ENCODE data around the gene SZT2.
A peak's percentile ranks its signal among the peaks of the same experiment; 100 is the strongest.

- TF ChIP-seq, protein P1, sequence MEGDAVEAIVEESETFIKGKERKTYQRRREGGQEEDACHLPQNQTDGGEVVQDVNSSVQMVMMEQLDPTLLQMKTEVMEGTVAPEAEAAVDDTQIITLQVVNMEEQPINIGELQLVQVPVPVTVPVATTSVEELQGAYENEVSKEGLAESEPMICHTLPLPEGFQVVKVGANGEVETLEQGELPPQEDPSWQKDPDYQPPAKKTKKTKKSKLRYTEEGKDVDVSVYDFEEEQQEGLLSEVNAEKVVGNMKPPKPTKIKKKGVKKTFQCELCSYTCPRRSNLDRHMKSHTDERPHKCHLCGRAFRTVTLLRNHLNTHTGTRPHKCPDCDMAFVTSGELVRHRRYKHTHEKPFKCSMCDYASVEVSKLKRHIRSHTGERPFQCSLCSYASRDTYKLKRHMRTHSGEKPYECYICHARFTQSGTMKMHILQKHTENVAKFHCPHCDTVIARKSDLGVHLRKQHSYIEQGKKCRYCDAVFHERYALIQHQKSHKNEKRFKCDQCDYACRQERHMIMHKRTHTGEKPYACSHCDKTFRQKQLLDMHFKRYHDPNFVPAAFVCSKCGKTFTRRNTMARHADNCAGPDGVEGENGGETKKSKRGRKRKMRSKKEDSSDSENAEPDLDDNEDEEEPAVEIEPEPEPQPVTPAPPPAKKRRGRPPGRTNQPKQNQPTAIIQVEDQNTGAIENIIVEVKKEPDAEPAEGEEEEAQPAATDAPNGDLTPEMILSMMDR (conservative IDR thresholded peaks at IDR 0.05; ENCODE audit: low read depth, low read length): no peak
- TF ChIP-seq RFX5 (IDR thresholded peaks at IDR 0.05; ENCODE audit: low read depth, low read length) (no peak), MXI1 (IDR thresholded peaks at IDR 0.05; ENCODE audit: borderline replicate concordance, low read depth, low read length) (no peak), RCOR1 (IDR thresholded peaks at IDR 0.05; ENCODE audit: insufficient replicate concordance, low read length) (no peak), POLR2A (IDR thresholded peaks at IDR 0.05; ENCODE audit: low read depth, low read length) (no peak), MAZ (IDR thresholded peaks at IDR 0.05; ENCODE audit: borderline replicate concordance, low read depth, low read length) (no peak), BHLHE40 (IDR thresholded peaks at IDR 0.05; ENCODE audit: low read depth, low read length) (no peak), MAFK (IDR thresholded peaks at IDR 0.05; ENCODE audit: low read depth, low read length) (no peak), FOS (IDR thresholded peaks at IDR 0.05; ENCODE audit: low read depth, low read length) (no peak), RAD21 (IDR thresholded peaks at IDR 0.05; ENCODE audit: low read length) (no peak), USF2 (IDR thresholded peaks at IDR 0.05; ENCODE audit: low read depth, low read length) (peak; percentile 90), CEBPB (IDR thresholded peaks at IDR 0.05; ENCODE audit: low read depth, low read length) (no peak)
- TF ChIP-seq, protein P2, sequence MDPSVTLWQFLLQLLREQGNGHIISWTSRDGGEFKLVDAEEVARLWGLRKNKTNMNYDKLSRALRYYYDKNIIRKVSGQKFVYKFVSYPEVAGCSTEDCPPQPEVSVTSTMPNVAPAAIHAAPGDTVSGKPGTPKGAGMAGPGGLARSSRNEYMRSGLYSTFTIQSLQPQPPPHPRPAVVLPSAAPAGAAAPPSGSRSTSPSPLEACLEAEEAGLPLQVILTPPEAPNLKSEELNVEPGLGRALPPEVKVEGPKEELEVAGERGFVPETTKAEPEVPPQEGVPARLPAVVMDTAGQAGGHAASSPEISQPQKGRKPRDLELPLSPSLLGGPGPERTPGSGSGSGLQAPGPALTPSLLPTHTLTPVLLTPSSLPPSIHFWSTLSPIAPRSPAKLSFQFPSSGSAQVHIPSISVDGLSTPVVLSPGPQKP (IDR thresholded peaks at IDR 0.05; ENCODE audit: borderline replicate concordance, low read depth, low read length): no peak
Measured at GRCh38 chr1:43454270-43455011, 64.7 kb downstream of the SZT2 start.
